Esophagus squamous epithelium (tissue), 4 donors: ENCODE results near the gene PRDX1.

ENCODE experiments used
- POLR2A ChIP-seq, 4 donors: fragments of 450-650 bp; IDR thresholded peaks; one replicate each; pipeline ENCODE4 v1.6.1; 2017; ENCODE audit warnings: antibody characterized with exemption in 4 of 4, mild to moderate bottlenecking in 4 of 4, moderate library complexity in 3 of 4
- TF ChIP-seq, protein P1 (sequence below), 6 experiments: fragments of 450-650 bp in 4 of 6; fragments of 200-600 bp in 2 of 6; sonication (generic) in 2 of 6; IDR thresholded peaks; one replicate each; pipeline ENCODE4 v1.5.1; 2016 to 2019; ENCODE audit warnings: antibody characterized with exemption in 6 of 6, mild to moderate bottlenecking in 4 of 6, moderate library complexity in 4 of 6

- TF ChIP-seq, protein P1, sequence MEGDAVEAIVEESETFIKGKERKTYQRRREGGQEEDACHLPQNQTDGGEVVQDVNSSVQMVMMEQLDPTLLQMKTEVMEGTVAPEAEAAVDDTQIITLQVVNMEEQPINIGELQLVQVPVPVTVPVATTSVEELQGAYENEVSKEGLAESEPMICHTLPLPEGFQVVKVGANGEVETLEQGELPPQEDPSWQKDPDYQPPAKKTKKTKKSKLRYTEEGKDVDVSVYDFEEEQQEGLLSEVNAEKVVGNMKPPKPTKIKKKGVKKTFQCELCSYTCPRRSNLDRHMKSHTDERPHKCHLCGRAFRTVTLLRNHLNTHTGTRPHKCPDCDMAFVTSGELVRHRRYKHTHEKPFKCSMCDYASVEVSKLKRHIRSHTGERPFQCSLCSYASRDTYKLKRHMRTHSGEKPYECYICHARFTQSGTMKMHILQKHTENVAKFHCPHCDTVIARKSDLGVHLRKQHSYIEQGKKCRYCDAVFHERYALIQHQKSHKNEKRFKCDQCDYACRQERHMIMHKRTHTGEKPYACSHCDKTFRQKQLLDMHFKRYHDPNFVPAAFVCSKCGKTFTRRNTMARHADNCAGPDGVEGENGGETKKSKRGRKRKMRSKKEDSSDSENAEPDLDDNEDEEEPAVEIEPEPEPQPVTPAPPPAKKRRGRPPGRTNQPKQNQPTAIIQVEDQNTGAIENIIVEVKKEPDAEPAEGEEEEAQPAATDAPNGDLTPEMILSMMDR (IDR thresholded peaks at IDR 0.05) = no peak
- no peak for TF ChIP-seq POLR2A (IDR thresholded peaks at IDR 0.05)
Measured at GRCh38 chr1:45554198-45554597, 32.5 kb upstream of the PRDX1 start.
